Pons (tissue), 1 donor: ENCODE data around the gene CDH13.
"Not testable (repeated sequence)": the region's sequence is repeated elsewhere in the genome, so short reads cannot be mapped to it uniquely, and the experiment has no call there.

ENCODE experiments used
- DNase-seq: peaks from one replicate; pipeline ENCODE4 v3.0.0-alpha.2; 2016; ENCODE audit warnings: low spot score

CDH13 gene

GRCh38 chr16:82891424-82891823 is 264.7 kb downstream of the CDH13 start:
- DNase-seq, result no peak

- no peak for DNase-seq
These were observed 265.1 kb downstream of the CDH13 start for GRCh38 chr16:82891918-82892317.

- DNase-seq, result no peak
These were observed 265.6 kb downstream of the CDH13 start for GRCh38 chr16:82892324-82892723.

DNA sequence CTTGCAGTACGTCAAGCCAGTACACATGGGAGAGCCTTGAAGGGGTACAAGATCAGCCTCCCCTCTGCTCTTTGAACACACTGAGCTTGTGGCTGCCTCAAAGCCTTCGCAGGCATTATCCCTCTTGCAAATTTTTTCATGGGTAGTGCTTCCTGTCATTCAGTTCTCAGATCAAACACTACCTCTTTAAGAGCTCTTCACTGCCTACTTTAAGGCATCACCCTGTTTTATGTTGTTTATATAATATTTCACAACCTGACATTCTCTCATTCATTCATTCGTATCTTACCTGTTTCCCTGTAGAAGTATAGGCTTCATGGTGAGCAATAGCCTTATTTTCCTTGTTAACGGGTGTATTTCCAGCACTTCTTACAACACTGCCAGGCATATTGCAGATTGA is 269.1 kb downstream of the CDH13 start:
- DNase-seq, result no peak

- no peak for DNase-seq
These were observed 272.2 kb downstream of the CDH13 start for GRCh38 chr16:82899006-82899405.

- DNase-seq, result no peak
These were observed 273.1 kb downstream of the CDH13 start for GRCh38 chr16:82899731-82900450.

GRCh38 chr16:82900559-82900958 is 273.8 kb downstream of the CDH13 start:
- no peak for DNase-seq

DNA sequence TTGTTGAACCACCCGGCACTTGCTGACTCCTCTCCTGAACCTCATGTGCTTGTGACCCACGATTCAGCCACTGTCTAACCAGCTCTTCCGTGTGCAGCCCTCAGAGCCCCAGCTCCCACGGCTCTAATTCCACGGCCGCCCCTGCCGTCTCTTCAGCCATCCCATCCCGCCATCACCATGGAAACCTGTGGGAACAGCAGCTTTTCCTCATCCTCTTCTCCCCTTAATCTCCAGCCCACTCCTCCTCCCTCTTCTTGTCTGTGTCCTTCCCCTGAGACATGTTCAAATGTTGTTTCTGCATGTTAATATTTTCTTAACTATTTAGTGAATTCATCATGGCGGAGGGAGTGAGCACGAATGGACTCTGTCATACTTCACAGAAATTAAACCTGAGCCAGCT is 285.2 kb downstream of the CDH13 start:
- DNase-seq, result no peak

DNA sequence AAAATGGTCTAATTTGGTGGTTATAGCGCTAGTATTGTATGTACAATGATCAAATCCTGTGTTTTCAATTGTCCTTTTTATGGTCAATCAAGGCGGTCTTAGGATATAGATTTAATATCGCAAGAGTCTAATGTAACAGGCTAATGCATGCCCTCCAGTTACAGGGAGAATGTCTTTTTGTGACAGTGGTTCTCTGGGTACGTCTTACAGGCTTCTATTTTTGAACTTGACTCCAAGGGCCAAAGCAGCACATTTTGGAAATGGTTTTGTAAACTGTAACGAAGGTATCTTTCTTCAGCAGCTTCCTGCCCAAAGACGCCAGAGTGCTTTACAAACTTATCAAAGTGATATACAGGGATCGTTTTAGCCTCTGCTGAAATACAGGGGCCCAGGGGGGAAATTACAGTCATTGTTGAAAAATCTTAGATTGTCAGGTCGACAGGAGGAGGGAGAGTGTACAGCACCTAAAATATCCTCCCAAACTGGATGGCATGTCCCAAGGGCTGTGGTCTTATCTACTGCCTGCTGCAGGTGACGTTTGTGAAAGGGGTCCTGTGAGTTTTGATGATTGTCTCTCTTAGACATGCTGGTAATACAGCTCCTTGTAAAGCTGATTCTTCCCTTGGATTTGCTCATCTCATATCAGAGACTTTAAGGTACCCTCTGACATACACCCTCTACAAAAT is 288.5 kb downstream of the CDH13 start:
- no peak for DNase-seq

DNA sequence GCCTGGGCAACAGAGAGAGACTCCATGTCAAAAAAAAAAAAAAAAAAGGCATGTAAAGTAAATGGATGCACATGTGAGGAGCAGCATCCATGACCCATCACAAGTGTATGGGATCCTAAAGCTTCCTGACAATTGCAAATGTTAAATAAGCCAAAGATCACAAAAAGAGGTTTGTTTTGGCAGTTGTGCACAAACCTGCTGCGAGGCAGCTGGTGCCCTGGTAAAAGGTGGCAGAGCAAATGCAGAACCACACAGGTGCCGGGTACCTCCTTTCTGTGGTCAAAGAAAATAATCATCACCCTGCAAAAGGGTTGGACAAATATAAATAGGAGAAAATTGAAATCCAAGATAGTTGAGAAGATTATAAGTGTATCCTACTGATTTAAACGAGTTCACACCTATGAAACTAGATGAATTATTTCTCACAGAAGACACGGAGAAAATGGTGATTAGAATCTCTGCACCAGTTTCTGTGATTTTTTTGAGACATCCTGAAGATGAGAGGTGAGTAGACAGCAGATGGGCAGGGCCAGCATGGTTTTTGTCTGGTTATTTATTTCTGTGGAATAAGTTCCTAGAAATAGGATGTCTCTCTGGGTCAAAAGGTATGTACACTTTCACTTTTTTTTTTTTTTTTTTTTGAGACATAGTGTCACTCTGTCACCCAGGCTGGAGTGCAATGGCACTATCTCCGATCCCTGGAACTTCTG is 291.3 kb downstream of the CDH13 start:
- no peak for DNase-seq

DNA sequence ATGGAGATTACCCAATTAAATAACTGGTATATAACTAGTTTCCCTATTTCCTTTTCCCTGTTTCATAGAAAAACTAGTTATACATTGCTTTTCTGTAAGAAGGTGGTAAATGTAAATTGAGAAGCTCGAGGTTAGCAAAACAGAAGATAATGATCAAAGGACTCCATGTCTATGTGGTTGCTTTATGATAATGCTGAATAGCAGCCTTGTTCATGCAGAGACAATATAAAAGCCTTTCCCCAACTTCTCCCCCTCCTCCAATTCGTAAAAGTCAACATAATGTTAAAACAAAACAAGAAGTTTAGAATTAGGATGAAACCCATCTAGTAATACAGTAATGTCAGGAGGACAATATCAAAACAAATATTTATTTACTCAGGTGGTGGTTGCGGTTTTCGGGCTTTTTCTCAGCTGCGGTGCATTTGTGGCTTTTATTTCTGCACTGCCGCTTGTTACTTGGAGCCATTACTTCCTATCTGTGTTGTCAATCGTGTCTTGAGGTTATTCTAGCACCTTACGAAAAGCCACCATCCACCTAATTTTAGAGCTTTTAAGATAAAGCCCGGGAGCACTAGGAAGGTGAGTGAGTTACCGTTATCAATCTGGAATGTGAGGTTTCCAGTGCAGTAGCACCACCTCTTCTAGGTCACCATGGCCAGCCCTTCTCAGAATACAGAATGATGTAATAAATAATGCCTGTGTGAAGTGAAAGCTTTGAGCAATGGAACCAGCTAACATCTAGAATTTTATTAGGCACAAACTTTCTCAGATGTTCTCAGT is 297.5 kb downstream of the CDH13 start:
- no peak for DNase-seq

DNA sequence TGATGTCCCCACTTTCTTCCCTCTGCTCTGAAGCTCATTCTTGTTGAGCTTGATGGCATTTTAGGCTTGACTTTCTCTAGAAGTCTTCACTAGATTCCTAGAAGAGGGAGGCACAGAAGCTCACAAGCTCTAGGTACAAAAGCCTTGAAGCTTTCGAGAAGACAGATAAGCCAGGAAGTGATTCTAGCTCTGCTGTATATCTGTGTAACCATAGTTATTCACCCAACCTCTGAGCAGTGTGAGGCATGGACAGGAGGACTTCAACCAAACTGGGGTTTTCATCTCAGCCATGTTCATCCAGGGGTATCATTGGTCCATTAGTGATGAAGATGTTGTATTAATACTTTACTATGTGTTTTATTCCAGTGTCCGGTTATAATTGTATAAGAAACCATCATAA is 299.7 kb downstream of the CDH13 start:
- DNase-seq, result no peak

DNA sequence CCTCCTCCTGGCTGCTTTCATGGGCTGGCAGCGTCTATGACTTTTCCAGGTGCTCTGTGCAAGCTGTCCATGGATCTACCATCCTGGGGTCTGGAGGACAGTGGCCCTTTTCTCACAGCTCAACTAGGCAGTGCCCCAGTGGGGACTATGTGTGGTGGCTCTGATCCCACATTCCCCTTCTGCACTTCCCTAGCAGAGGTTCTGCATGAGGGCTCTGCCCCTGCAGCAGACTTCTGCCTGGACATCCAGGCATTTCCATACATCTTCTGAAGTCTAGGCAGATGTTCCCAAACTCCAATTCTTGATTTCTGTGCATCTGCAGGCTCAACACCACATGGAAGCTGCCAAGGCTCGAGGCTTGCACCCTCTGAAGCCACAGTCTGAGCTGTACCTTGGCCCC is 307.2 kb downstream of the CDH13 start:
- DNase-seq, result not testable (repeated sequence)

DNA sequence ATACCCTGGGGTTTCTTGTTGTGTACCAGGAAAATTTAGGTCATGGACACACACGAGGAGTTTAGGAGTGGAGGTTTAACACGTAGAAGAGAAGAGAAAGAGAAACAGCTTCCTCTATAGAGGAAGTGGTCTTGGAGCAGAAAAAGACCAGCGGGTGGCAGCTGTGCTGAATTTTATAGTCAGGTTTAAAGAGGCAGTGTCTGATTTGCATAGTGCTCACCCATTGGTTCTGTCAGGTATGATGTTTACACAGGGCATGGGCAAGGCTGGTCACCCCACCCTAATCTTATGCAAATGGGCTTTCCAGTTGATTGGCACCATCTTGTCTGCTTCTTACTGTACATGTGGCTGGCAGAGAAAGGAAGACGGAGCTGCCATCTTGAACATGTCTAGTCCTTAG is 309.0 kb downstream of the CDH13 start:
- no peak for DNase-seq

GRCh38 chr16:82936941-82937551 is 310.3 kb downstream of the CDH13 start:
- no peak for DNase-seq

DNA sequence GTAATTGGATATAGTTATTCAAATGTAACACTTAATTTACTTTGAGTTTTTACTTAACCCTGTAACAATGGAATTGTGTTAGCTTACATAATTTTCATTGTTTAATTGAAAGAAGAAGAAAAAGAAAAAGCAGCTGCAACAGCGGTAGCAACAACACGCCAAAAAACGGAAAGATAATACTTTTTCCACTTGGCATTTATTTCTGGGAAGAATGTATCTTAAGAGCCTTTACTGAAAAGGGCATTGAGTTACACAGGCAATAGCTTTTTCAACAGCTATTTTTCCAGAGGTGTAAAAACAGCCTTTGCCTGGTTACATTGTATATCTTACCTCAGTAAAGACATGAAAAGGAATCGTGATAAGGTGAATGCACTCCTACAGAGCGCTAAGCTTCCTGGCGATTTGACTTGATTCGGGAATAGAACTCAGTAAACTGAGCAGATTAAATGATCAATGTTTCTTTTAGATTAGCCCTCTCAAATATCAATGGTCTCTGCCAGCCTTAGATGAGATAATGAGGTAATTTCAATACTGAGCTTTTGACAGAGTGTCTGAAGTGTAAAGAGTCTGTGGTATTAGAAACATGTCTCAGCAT is 311.3 kb downstream of the CDH13 start:
- no peak for DNase-seq

GRCh38 chr16:82943371-82943770 is 316.6 kb downstream of the CDH13 start:
- DNase-seq, result no peak

DNA sequence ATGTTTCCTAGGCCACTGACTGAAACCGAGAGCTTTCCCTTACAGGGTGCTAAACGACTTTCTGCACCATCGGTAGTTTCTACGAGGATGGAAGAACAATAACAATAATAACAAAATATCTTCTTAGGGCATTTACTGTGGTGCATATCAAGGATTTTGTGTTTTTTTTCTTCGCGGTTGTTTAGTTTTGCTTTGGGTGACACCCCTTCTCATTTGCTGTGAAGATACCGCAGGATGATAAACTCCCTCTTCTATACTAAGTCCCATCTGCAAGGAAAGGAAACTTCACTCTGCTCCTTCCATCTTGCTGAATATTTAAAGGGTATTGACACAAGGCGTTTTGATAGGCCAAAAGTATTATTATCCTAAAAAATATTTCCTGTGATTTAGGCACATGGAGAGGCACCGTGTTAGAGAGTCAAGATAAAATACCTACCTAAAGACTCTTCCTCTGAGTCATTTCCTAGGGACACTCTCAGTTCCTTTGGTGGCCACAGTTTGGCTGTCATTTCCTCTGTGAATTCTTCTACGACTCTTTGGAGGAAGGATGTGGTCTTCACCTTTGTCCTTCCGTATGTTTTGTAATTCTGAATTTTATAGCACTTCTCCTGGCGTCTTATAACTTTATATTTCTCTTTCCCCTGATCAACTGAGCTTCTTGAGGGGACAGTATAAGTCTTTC is 318.8 kb downstream of the CDH13 start:
- no peak for DNase-seq

GRCh38 chr16:82947698-82948097 is 320.9 kb downstream of the CDH13 start:
- DNase-seq, result no peak

GRCh38 chr16:82949016-82949415 is 322.2 kb downstream of the CDH13 start:
- no peak for DNase-seq

- no peak for DNase-seq
These were observed 326.7 kb downstream of the CDH13 start for GRCh38 chr16:82953517-82953916.
